Endothelial cell of umbilical vein (primary cell): ENCODE measurements around the gene PCED1B. TPM values are rescaled to one million over a fixed set of nuclear protein-coding genes. Genes with fewer than 3 reads are reported as not detected.

Experiments
- BruUV-seq: library from RNA; stranded (reverse); fragments of 400-500 nt; replicated peaks from 2 replicates; lab custom pipeline; 2021; lab: Mats Ljungman, UMichigan
- CTCF ChIA-PET: fragments of 300-600, 350-600 bp; sonication (Branson Sonifier 250); formaldehyde crosslinking; loops from one replicate; lab custom pipeline; 2021; ENCODE audit warnings: antibody characterized with exemption, inconsistent platforms; lab: Charles Lee
- POLR2A ChIA-PET: fragments of 300-600, 350-600 bp; sonication (Branson Sonifier 250); formaldehyde crosslinking; loops from one replicate; lab custom pipeline; 2021; ENCODE audit warnings: antibody characterized with exemption, inconsistent platforms; lab: Charles Lee
- DNase-seq: peaks from one replicate; pipeline ENCODE4 v3.0.0-alpha.2; 2011; ENCODE audit warnings: low read depth, low spot score
- FAIRE-seq: peaks from 2 replicates; lab custom pipeline; 2011; peaks lifted over from hg19 to GRCh38; lab: Jason Lieb, UNC
- H2AFZ ChIP-seq: 2 replicates; pipeline ENCODE4 v1.6.0; 2012; ENCODE audit warnings: low read depth, low read length, control low read depth, inconsistent platforms
- H3K27ac ChIP-seq: 2 replicates; pipeline ENCODE4 v1.5.1; 2011; ENCODE audit warnings: low read depth, mild to moderate bottlenecking, control low read depth, low read length, moderate library complexity; ENCODE audit not compliant: insufficient read depth
- H3K27me3 ChIP-seq, 2 experiments: 2 replicates each; pipeline versions ENCODE4 v1.6.0 to v1.6.1; 2011; ENCODE audit warnings: low read length in 2 of 2, mixed read lengths in 1 of 2; ENCODE audit not compliant: control insufficient read depth in 2 of 2, insufficient read depth in 2 of 2
- H3K36me3 ChIP-seq, 2 experiments: 2 replicates in 1 of 2; 3 replicates in 1 of 2; pipeline ENCODE4 v1.5.1; 2011; ENCODE audit warnings: low read length in 2 of 2, mild to moderate bottlenecking in 1 of 2, moderate library complexity in 1 of 2; ENCODE audit not compliant: control insufficient read depth in 2 of 2, insufficient read depth in 2 of 2; ENCODE audit errors: extremely low read depth in 1 of 2
- H3K4me1 ChIP-seq: 3 replicates; pipeline ENCODE4 v1.5.1; 2011; ENCODE audit warnings: mild to moderate bottlenecking, low read length; ENCODE audit not compliant: control insufficient read depth, insufficient read depth; ENCODE audit errors: extremely low read depth
- H3K4me2 ChIP-seq: 2 replicates; pipeline ENCODE4 v1.6.1; 2011; ENCODE audit warnings: low read length, control low read depth, mixed read lengths; ENCODE audit not compliant: insufficient read depth
- H3K4me3 ChIP-seq, 3 experiments: fragments of 200-600 bp in 1 of 3; sonication (generic), shearing (Covaris generic) in 1 of 3; replicated peaks in 1 of 3; 2 replicates each; pipeline ENCODE4 v1.5.1; 2011 to 2016; ENCODE audit warnings: control low read depth in 3 of 3, low read length in 3 of 3, mild to moderate bottlenecking in 2 of 3, inconsistent platforms in 1 of 3, low read depth in 1 of 3, moderate library complexity in 1 of 3; ENCODE audit not compliant: insufficient read depth in 1 of 3
- H3K79me2 ChIP-seq: 2 replicates; pipeline ENCODE4 v1.6.0; 2012; ENCODE audit warnings: low read length, inconsistent platforms; ENCODE audit not compliant: control insufficient read depth, insufficient read depth
- H3K9ac ChIP-seq: replicated peaks from 2 replicates; pipeline ENCODE3; 2011; ENCODE audit warnings: low read length, control low read depth; ENCODE audit not compliant: insufficient read depth; ENCODE audit errors: extremely low read depth
- H3K9me1 ChIP-seq: replicated peaks from 3 replicates; pipeline ENCODE4 v1.6.0; 2011; ENCODE audit warnings: mild to moderate bottlenecking, low read length; ENCODE audit not compliant: control insufficient read depth, insufficient read depth; ENCODE audit errors: extremely low read depth
- H3K9me3 ChIP-seq: replicated peaks from 2 replicates; pipeline ENCODE4 v1.5.1; 2012; ENCODE audit warnings: low read length, inconsistent platforms; ENCODE audit not compliant: control insufficient read depth, insufficient read depth
- H4K20me1 ChIP-seq: replicated peaks from 2 replicates; pipeline ENCODE3; 2011; ENCODE audit warnings: mild to moderate bottlenecking, low read length; ENCODE audit not compliant: control insufficient read depth, insufficient read depth; ENCODE audit errors: extremely low read depth
- CTCF ChIP-seq, 2 donors: IDR thresholded peaks; 1 replicate in 1 of 2; 2 replicates in 1 of 2; pipeline ENCODE4 v1.5.1; 2011; ENCODE audit warnings: low read length in 2 of 2, mild to moderate bottlenecking in 2 of 2, moderate library complexity in 2 of 2, control low read depth in 1 of 2, inconsistent platforms in 1 of 2, low read depth in 1 of 2; ENCODE audit not compliant: insufficient read depth in 1 of 2; ENCODE audit errors: extremely low read depth in 1 of 2
- EZH2 ChIP-seq: IDR thresholded peaks from 2 replicates; pipeline ENCODE4 v1.6.1; 2012; ENCODE audit warnings: borderline replicate concordance, low read depth, mild to moderate bottlenecking, moderate library complexity, low read length, inconsistent platforms; ENCODE audit not compliant: severe bottlenecking
- FOS ChIP-seq: IDR thresholded peaks from 2 replicates; pipeline ENCODE4 v1.6.1; 2011; ENCODE audit warnings: mild to moderate bottlenecking, low read length, moderate library complexity, borderline replicate concordance; ENCODE audit not compliant: insufficient read depth
- GATA2 ChIP-seq: IDR thresholded peaks from 2 replicates; pipeline ENCODE4 v1.7.0; 2011; ENCODE audit warnings: low read depth, mild to moderate bottlenecking, moderate library complexity, mixed read lengths, low read length; ENCODE audit not compliant: insufficient read length, insufficient read depth
- JUN ChIP-seq: IDR thresholded peaks from 2 replicates; pipeline ENCODE4 v1.6.1; 2011; ENCODE audit warnings: borderline replicate concordance, low read depth; ENCODE audit not compliant: insufficient read length, insufficient read depth
- MAX ChIP-seq: IDR thresholded peaks from 2 replicates; pipeline ENCODE4 v1.6.1; 2011; ENCODE audit not compliant: insufficient read depth, insufficient read length
- MYC ChIP-seq: IDR thresholded peaks from one replicate; pipeline ENCODE4 v1.6.1; 2011; ENCODE audit warnings: mild to moderate bottlenecking, low read depth, low read length
- POLR2A ChIP-seq: IDR thresholded peaks from 2 replicates; pipeline ENCODE4 v1.6.1; 2012; ENCODE audit warnings: low read depth, mild to moderate bottlenecking, control low read depth, low read length
- POLR2AphosphoS5 ChIP-seq: IDR thresholded peaks from 2 replicates; pipeline ENCODE4 v1.6.1; 2012; ENCODE audit warnings: low read depth, mild to moderate bottlenecking, control low read depth, low read length, moderate library complexity; ENCODE audit not compliant: insufficient read depth
- dilution Hi-C: fragments of 300-500 bp; cut with MboI; formaldehyde crosslinking; loops from one replicate; pipeline ENCODE4 v1.15.0; 2019; ENCODE audit warnings: low sequenced_read_pairs; ENCODE audit not compliant: extremely low pct_ligation_motif_present
- intact Hi-C: fragments of 100-400 bp; cut with micrococcal nuclease; formaldehyde crosslinking; loops from one replicate; pipeline ENCODE4 v1.10.0; 2022
- polyA plus RNA-seq, 4 experiments: library from polyadenylated mRNA; depleted of rRNA in 3 of 4; stranded (reverse) in 3 of 4; unstranded in 1 of 4; fragments of >200 nt; gene quantifications; 2 replicates each; pipeline versions ENCODE4 v1.2.1 to v1.2.3, GENCODE V29; 2011 to 2012; ENCODE audit warnings: missing spikeins in 1 of 4
- total RNA-seq: library from RNA; stranded (reverse); gene quantifications from 2 replicates; pipeline ENCODE4 v1.2.3, GENCODE V29; 2021

Gene PCED1B
- total and polyA plus RNA-seq, 2 donors (not counting 3 experiments of a cell fraction or from before 2014, with no cell fraction given), result 1.7 to 2.6 TPM

GRCh38 chr12:47164116-47164515, 84.7 kb downstream of the PCED1B start:
- Histone ChIP-seq H4K20me1 (no peaks in the 10 kb centered on the region), H3K79me2 (no peaks in the 10 kb centered on the region), H3K4me1 (no peaks in the 10 kb centered on the region), H3K4me2 (no peak overlapping the region), H3K36me3 (no peaks in the 10 kb centered on the region), H3K9me3 (no peaks in the 10 kb centered on the region), H3K9ac (no peak overlapping the region), H3K27ac (no peak overlapping the region), H3K27me3 (no peaks in the 10 kb centered on the region), H3K4me3 (no peak overlapping the region), H3K9me1 (no peaks in the 10 kb centered on the region), H2AFZ (no peak overlapping the region)
- no peak for DNase-seq
- TF ChIP-seq CTCF (IDR thresholded peaks at IDR 0.05; ENCODE audit: extremely low read depth in 1 of 2, insufficient read depth in 1 of 2, low read depth in 1 of 2, low read length in 2 of 2) (no peak), POLR2AphosphoS5 (no peak), MYC (no peak), MAX (no peak), GATA2 (no peak), POLR2A (no peak), JUN (no peak), EZH2 (no peak), FOS (no peak)
- no peak for FAIRE-seq
- POLR2A ChIA-PET, result no interaction called here
- intact Hi-C loops, result no loop called here
- CTCF ChIA-PET, result no interaction called here
- dilution Hi-C loops, result no loop called here
- BruUV-seq, result no TSS peak
